ENCODE data around the gene DDOST.

DDOST gene

GRCh38 chr1:20705203-20705755 lies 44.1 kb upstream of the DDOST start:
- no peak overlapping the region for H3K4me3 ChIP-seq (replicated peaks; ENCODE audit: low read depth, low read length)
- TF ChIP-seq CTCF (IDR thresholded peaks at IDR 0.05; ENCODE audit: low read depth, low read length, missing control alignments): no peak
- DNase-seq (ENCODE audit: extremely low read depth, low read depth): no peak

- no peak for DNase-seq (ENCODE audit: extremely low read depth, low read depth)
- no peak overlapping the region for H3K4me3 ChIP-seq (replicated peaks; ENCODE audit: low read depth, low read length)
- no peak for TF ChIP-seq CTCF (IDR thresholded peaks at IDR 0.05; ENCODE audit: low read depth, low read length, missing control alignments)
Measured at GRCh38 chr1:20704390-20705202, 43.4 kb upstream of the DDOST start.

- H3K4me3 ChIP-seq (replicated peaks; ENCODE audit: low read depth, low read length): no peak overlapping the region
- DNase-seq (ENCODE audit: extremely low read depth, low read depth): no peak
- no peak for TF ChIP-seq CTCF (IDR thresholded peaks at IDR 0.05; ENCODE audit: low read depth, low read length, missing control alignments)
Measured at GRCh38 chr1:20703124-20703756, 42.1 kb upstream of the DDOST start.

GRCh38 chr1:20702416-20702815 lies 41.2 kb upstream of the DDOST start:
- peak; percentile 38 for TF ChIP-seq CTCF (IDR thresholded peaks at IDR 0.05; ENCODE audit: low read depth, low read length, missing control alignments)
- DNase-seq (ENCODE audit: extremely low read depth, low read depth): no peak
- H3K4me3 ChIP-seq (replicated peaks; ENCODE audit: low read depth, low read length): no peak overlapping the region

GRCh38 chr1:20701847-20702246 lies 40.7 kb upstream of the DDOST start:
- TF ChIP-seq CTCF (IDR thresholded peaks at IDR 0.05; ENCODE audit: low read depth, low read length, missing control alignments): no peak
- no peak for DNase-seq (ENCODE audit: extremely low read depth, low read depth)
- no peak overlapping the region for H3K4me3 ChIP-seq (replicated peaks; ENCODE audit: low read depth, low read length)

- H3K4me3 ChIP-seq (replicated peaks; ENCODE audit: low read depth, low read length): no peak overlapping the region
- no peak for TF ChIP-seq CTCF (IDR thresholded peaks at IDR 0.05; ENCODE audit: low read depth, low read length, missing control alignments)
- DNase-seq (ENCODE audit: extremely low read depth, low read depth): no peak
Measured at GRCh38 chr1:20701446-20701845, 40.3 kb upstream of the DDOST start.
